NK-92 (cell line): ENCODE data around the gene SLC25A34.

Experiments used
- DNase-seq: peaks from one replicate; lab custom pipeline; 2025; ENCODE audit not compliant: unreplicated experiment; lab: John Stamatoyannopoulos, UW

SLC25A34 gene

GRCh38 chr1:15732686-15733081, 3.4 kb upstream of the SLC25A34 start:
- no peak for DNase-seq

GRCh38 chr1:15733218-15733725, 2.8 kb upstream of the SLC25A34 start:
- DNase-seq: no peak

- no peak for DNase-seq
Measured at GRCh38 chr1:15733726-15734226, 2.3 kb upstream of the SLC25A34 start.

GRCh38 chr1:15734296-15734695, 1.8 kb upstream of the SLC25A34 start:
- no peak for DNase-seq

- DNase-seq: no peak
Measured at GRCh38 chr1:15734901-15735300, 1.2 kb upstream of the SLC25A34 start.

GRCh38 chr1:15735304-15736037, 587 bp upstream of the SLC25A34 start:
- no peak for DNase-seq

- no peak for DNase-seq
Measured at GRCh38 chr1:15736892-15737261, 819 bp downstream of the SLC25A34 start.

- no peak for DNase-seq
Measured at GRCh38 chr1:15737324-15738319, 1.6 kb downstream of the SLC25A34 start.

GRCh38 chr1:15738416-15739113, 2.5 kb downstream of the SLC25A34 start:
- no peak for DNase-seq

- no peak for DNase-seq
Measured at GRCh38 chr1:15739259-15739658, 3.2 kb downstream of the SLC25A34 start.

- DNase-seq: no peak
Measured at GRCh38 chr1:15739745-15740144, 3.7 kb downstream of the SLC25A34 start.

GRCh38 chr1:15740924-15741850, 5.1 kb downstream of the SLC25A34 start:
- no peak for DNase-seq

GRCh38 chr1:15742339-15742801, 6.3 kb downstream of the SLC25A34 start, which contains the start of gene TMEM82:
Gene TMEM82, plus strand, starts transcription at chr1:15742499. Its CDS starts 61 bp downstream, at chr1:15742560.
- no peak for DNase-seq

- no peak for DNase-seq
Measured at GRCh38 chr1:15744122-15744679, 8.1 kb downstream of the SLC25A34 start.

GRCh38 chr1:15747378-15747777, 11.3 kb downstream of the SLC25A34 start:
- DNase-seq: no peak

- no peak for DNase-seq
Measured at GRCh38 chr1:15748264-15748663, 12.2 kb downstream of the SLC25A34 start.

GRCh38 chr1:15748690-15749398, 12.8 kb downstream of the SLC25A34 start:
- DNase-seq: no peak

- DNase-seq: no peak
Measured at GRCh38 chr1:15749399-15750291, 13.6 kb downstream of the SLC25A34 start.
